Vagina (tissue), 2 donors: Measurements from ENCODE around the gene DEAF1.

Experiments
- CTCF ChIP-seq, 3 experiments: fragments of 450-650 bp in 2 of 3; fragments of 200-600 bp in 1 of 3; sonication (generic) in 1 of 3; IDR thresholded peaks; one replicate each; pipeline ENCODE4 v1.5.1; 2017 to 2019; ENCODE audit warnings: antibody characterized with exemption in 3 of 3, mild to moderate bottlenecking in 2 of 3, moderate library complexity in 2 of 3
- POLR2A ChIP-seq, 2 donors: fragments of 450-650 bp; IDR thresholded peaks; one replicate each; pipeline ENCODE4 v1.6.1; 2017; ENCODE audit warnings: antibody characterized with exemption in 2 of 2, mild to moderate bottlenecking in 2 of 2, moderate library complexity in 2 of 2
- POLR2AphosphoS5 ChIP-seq, 2 donors: sonication (generic); formaldehyde crosslinking; IDR thresholded peaks; one replicate each; pipeline ENCODE4 v1.9.0; 2017; ENCODE audit warnings: antibody characterized with exemption in 2 of 2, mild to moderate bottlenecking in 2 of 2, low read depth in 1 of 2; ENCODE audit not compliant: insufficient read depth in 1 of 2

GRCh38 chr11:616320-617198, 78.5 kb downstream of the DEAF1 start:
- TF ChIP-seq CTCF (IDR thresholded peaks at IDR 0.05) (no peak), POLR2A (IDR thresholded peaks at IDR 0.05) (no peak), POLR2AphosphoS5 (IDR thresholded peaks at IDR 0.05; ENCODE audit: insufficient read depth in 1 of 2, low read depth in 1 of 2) (no peak)
